GM12891 (cell line): ENCODE measurements around the gene CAPN7.
A peak's percentile ranks its signal among the peaks of the same experiment; 100 is the strongest.

Experiments used
- PAX5 ChIP-seq: IDR thresholded peaks from 2 replicates; pipeline ENCODE4 v1.6.1; 2011; ENCODE audit warnings: low read length, moderate library complexity, mild to moderate bottlenecking; ENCODE audit not compliant: insufficient read depth, severe bottlenecking
- POLR2A ChIP-seq: IDR thresholded peaks from 2 replicates; pipeline ENCODE4 v1.6.1; 2011; ENCODE audit warnings: low read depth, low read length, control low read depth
- POLR2AphosphoS5 ChIP-seq: IDR thresholded peaks from 2 replicates; pipeline ENCODE4 v1.6.1; 2011; ENCODE audit warnings: low read depth, low read length, control low read depth
- SPI1 ChIP-seq: IDR thresholded peaks from 2 replicates; pipeline ENCODE4 v1.6.1; 2011; ENCODE audit warnings: low read depth, low read length, control low read depth
- TAF1 ChIP-seq: IDR thresholded peaks from 2 replicates; pipeline ENCODE4 v1.6.1; 2011; ENCODE audit warnings: low read depth, low read length, control low read depth

GRCh38 chr3:15271785-15272381 lies 65.8 kb downstream of the CAPN7 start:
- TF ChIP-seq POLR2AphosphoS5 (no peak), TAF1 (no peak), POLR2A (no peak), SPI1 (peak; percentile 27; the same call in 1 of the 2 replicates), PAX5 (no peak)
